Activated gamma-delta T cell (primary cell): ENCODE results near the gene KLHL30.

Experiments used
- DNase-seq: peaks from one replicate; lab custom pipeline; 2025; lab: John Stamatoyannopoulos, UW

The KLHL30 gene

DNA sequence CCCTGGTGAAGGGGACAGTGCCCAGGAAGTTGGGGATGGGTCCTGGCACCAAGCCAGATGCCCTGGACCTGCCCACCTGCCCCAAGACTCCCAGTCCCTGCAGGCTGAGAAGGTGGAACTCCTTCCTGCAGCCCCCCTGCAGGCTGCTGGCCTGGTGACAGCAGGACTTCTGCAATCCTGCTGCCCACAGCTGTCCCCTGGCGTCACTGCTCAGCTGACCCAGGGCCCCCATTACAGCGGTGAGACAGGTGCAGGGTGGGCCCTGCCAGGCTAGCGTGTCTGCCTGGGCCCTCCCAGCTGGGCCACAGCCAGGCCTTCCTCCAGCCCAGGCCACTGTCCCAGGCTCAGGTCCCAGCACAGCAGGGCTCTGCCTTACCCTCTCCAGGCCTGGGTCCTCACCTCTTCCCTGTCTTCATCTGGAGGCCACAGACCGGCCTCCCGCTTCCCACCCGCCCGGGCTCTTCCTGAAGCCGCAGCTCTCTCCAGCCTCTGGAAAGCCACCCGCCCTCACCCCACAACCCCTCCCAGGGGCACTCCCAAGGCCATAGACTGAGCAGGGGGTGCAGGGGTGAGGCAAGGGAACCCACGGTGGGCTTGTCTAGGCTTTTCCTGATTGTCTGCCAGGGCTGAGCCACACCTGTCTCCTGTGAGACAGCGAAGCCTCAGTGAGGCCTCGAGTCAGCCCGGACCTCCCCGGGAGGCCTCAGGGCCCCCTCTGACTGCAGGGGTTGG, 11.5 kb downstream of the KLHL30 start:
- no peak for DNase-seq

GRCh38 chr2:238150686-238151085, 12.2 kb downstream of the KLHL30 start:
- DNase-seq: no peak

DNA sequence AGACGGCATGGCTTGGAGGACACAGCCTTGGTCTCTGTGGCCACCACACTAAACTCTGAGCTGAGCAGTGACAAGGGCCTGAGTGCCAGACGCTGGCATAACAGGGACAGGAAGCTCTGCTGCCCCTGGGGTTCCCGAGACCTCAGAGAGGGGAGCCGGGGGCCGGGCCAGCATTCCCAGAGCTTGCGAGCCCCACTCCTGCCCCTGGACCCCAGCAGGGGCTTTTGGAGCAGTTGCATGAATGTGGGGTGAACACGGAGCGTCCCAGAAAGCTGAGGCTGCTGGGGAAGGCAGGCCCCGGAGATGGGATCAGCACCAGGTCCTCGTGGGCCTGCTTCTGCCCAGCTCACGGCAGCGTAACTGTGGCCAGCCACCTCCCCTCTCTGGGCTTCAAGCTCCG, 12.7 kb downstream of the KLHL30 start:
- DNase-seq: no peak

DNA sequence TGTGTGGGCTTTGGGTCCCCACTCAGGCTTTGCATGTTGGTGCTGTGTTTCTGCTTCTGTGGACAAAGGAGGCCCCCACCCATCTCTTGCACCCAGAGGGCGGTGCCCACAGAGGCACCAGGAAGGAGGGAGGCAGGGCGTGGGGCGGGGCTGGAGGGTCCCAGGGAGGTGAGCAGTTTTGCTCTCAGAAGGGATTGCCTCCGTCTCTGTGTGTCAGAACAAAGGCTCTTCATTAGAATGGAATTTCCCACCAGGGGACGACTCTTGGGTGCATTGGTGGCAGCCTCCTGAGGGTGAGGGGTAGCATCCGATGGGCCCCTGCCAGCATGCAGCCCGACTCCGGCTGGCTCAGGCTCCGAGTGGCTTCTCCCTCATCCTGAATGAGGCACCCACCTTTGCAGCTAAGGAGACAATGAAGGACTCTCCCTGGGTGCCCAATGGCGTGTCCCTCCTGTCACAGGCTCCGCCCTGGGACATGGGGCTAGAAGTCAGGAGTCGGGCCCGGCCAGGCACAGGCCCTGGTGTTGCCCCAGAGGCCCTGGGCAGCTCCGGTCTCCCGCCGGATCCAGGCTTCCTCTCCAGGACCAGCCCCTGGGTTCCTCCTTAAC, 13.3 kb downstream of the KLHL30 start:
- DNase-seq: no peak

DNA sequence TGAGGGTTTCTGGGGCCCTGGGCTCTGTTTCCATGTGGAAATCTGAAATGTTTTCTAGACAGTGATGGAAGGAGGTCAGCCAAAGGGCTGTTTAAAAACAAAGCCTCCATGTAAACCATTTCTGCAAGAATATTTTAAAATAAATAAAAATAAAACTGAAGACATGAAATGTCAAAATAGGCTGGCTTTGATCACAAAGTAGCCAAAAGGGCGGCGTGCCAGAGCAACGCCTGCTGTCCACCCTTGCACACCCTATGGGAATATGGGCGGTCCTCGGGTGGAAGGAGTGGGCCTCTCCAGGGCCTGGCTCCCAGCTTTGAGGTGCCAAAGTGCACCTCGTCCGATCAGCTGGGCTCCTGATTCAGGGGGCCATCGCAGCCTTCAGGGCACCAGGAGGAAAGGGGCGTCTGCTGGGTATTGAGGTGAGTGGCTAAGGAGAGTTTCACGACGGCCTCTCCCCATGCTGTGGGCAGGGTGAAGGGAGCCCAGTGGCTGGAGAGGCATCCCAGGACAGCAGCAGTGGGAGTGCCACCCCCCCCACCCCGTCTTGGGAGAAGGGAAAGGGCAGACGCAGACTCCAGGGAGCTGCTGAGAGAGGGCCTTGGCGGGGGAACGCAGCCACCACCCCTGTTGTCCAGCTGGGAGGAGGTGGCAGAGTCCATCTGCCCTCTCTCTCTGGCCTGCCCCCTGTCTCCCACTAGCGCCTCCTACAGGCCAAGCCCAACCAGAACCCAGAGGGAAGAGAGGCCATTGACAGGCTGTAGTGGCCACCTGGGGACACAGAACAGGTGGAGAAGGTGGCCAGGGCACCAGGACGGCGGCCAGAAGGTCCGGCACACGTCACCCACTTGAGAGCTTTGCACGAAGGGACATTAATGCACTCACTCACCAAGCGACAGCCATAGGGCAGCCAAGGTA, 14.6 kb downstream of the KLHL30 start:
- no peak for DNase-seq

- DNase-seq: no peak
Measured at GRCh38 chr2:238154570-238154969, 16.1 kb downstream of the KLHL30 start.

DNA sequence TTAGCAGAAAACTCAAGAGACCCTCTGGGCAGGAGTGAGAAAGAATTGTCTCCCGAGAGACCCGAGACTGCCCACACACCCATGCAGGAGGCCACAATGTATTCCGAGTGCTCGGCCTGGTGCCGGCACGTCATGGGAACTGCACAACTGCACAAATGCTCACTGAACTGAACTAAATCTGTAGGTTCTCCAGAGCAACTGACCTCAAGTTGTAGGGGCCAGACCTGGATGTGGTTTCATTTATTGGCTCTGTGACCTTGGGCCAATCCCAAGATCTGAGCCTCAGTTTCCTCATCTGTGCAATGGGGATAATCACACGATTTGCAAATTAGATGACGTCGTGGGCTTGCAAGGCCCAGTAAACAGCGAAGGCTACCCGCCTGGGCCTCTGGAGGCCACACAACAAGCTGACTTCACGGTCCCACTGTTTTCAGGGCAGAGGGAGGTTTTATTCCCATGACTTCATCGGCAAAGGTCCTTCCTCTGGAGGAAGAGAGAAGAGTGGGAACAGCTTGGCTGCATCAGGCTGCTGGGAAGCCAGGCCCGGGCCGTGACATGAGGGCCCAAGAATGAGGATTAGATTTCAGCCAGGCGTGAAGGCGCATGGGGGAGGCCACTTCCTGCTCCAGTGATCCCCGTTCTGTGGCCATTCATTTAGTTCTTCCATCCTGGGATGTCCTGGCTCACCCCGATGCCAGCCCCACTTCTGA, 16.7 kb downstream of the KLHL30 start:
- DNase-seq: no peak

- no peak for DNase-seq
Measured at GRCh38 chr2:238155761-238156694, 17.6 kb downstream of the KLHL30 start.

- no peak for DNase-seq
Measured at GRCh38 chr2:238157506-238158017, 19.1 kb downstream of the KLHL30 start.

DNA sequence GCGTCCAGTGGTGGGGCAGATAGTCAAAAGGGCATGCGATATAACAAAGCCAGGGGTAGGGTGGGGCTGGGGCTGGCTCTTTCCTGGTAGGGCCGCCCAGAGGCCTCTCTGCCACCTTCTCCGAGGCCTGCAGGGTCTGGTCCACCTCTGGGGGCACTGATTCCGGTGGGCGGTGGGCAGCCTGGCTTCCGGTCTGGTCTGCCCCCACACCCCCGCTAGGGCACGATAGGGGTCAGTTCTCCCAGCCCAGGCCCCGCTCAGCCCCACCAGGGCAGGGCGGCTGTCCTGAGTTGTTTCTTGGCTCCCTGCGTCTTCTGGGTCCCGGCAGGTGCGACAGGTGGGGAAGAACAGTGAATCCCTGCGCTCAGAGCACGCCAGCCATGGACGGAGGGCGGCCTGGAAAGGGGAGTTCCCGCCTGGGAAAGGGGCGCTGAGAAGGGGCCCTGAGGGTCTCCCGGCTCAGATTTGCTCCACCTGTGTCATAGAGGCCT, 19.6 kb downstream of the KLHL30 start:
- no peak for DNase-seq

DNA sequence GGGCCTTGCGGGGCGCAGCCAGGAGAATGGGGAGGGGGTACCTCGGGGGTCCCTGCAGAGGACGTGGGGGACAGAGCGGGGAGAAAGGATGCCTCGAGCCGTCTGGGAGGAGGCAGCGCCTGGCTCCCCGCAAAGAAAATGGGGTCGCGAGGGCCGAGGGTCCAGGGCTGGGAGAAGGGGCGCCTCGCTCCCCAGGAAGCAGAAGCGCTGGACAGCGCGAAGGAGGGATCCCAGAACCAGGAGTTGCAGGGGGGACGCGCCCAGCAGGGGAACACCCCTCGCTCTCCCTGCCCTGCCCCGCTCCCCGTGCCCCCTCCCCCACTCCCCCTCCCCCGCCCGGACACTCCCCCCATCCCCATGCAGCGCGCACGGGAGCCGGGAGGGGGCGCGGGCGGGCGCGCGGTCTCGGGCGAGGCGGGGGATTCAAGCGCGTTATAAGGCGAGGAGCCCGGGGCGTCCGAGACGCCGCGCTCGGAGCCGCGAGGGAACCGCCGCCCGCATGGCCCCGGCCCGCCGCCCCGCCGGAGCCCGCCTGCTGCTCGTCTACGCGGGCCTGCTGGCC, 20.1 kb downstream of the KLHL30 start, which contains the start of gene ERFE:
TSS of gene ERFE (plus strand) at position 462 of the 562 bp plus-strand sequence. CDS start at position 500, 38 bp downstream.
- DNase-seq: no peak

DNA sequence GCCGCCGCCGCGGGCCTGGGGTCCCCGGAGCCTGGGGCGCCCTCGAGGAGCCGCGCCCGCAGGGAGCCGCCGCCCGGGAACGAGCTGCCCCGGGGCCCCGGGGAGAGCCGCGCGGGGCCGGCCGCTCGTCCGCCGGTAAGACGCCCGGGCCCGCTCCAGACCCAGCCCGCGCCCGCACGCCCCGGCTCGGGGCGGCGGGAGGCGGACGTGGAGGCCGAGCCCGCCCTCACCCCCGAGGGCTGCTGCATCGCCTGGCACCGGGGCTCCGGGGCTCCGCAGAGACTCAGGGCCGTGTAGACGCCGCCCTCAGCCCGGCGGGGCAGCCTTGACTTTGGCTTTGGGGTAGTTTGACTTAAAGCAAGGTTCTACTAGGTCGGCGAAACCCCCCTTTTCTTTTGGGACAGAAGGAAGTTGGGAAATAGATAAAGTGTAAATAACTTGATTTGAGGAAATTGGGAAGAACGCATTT, 20.6 kb downstream of the KLHL30 start:
- no peak for DNase-seq

GRCh38 chr2:238159661-238160205, 21.3 kb downstream of the KLHL30 start:
- DNase-seq: no peak

GRCh38 chr2:238160206-238161129, 22.0 kb downstream of the KLHL30 start:
- no peak for DNase-seq

DNA sequence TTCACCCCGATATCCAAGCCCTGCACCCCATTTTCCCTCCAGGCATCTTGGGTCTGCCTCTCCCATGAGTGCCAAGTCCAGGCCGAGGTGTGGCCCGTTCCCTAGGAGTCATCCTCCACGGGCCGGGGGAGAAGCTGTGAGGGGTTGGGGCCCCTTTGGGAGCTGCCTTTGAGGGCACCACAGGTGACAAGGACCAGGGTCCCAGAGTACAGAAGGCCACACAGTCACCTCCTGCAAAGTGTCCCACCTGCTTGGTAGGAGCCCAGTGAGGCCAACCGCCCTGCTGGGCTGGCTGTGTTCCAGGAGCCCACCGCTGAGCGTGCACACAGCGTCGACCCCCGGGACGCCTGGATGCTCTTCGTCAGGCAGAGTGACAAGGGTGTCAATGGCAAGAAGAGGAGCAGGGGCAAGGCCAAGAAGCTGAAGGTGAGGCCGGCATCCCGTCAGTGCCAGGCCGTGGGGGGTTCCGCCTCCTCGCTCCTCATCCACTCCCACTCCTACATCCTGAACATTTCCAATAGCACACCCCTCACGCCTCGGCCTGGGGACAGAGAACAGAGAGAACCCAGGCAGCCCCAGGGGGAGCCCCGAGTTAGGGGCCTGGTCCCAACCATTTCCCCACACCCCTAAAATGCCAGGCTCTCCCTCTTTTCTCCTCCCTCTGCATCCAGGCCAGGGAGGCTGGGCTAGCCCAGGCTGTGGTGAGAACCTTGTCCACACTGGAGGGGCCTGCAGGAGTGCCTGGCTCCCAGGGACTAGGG, 23.0 kb downstream of the KLHL30 start:
- no peak for DNase-seq

- no peak for DNase-seq
Measured at GRCh38 chr2:238162251-238162845, 23.9 kb downstream of the KLHL30 start.

DNA sequence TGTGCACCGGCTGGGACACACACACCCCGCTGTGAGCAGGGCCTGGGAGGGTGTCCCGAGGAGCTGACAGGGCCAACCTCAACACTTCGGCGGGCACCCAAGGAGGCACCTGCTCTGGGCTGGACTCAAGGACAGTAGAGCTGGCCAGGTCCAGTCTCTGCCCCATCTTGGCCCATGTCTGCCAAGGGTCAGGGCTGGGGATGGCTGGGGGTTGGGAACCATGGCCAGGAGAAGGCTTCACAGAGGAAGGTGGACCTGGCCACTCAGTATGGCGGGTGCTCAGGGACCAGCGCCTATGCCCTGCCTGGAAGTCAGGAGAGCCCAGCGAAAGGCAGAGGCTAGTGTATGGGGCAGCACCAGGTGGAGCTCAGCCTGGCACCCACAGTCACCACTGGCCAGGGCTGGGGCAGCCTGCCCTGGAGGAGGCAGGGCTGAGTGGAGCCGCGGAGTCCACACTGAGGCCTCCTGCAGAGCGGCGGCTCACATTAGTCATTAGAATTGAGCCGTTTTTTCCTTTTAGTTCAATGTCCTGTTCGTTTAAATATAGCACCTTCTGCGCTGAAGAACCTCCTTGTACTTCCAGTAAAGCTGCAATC, 24.5 kb downstream of the KLHL30 start:
- DNase-seq: no peak
